H4 (cell line): ENCODE data around the gene NME7. TPM values are rescaled to one million over a fixed set of nuclear protein-coding genes. Genes with fewer than 3 reads are reported as not detected.
A peak's percentile ranks its signal among the peaks of the same experiment; 100 is the strongest.

Source experiments
- DNase-seq: peaks from one replicate; pipeline ENCODE4 v3.0.0-alpha.2; 2015; ENCODE audit warnings: low spot score
- total RNA-seq: library from RNA; depleted of rRNA; stranded (reverse); fragments of >200 nt; shearing (Covaris generic); gene quantifications from 2 replicates; pipeline ENCODE4 v1.2.3, GENCODE V29; 2014

Gene NME7
- total RNA-seq, 1 experiment from 2014 or later = 50.4 TPM

DNA sequence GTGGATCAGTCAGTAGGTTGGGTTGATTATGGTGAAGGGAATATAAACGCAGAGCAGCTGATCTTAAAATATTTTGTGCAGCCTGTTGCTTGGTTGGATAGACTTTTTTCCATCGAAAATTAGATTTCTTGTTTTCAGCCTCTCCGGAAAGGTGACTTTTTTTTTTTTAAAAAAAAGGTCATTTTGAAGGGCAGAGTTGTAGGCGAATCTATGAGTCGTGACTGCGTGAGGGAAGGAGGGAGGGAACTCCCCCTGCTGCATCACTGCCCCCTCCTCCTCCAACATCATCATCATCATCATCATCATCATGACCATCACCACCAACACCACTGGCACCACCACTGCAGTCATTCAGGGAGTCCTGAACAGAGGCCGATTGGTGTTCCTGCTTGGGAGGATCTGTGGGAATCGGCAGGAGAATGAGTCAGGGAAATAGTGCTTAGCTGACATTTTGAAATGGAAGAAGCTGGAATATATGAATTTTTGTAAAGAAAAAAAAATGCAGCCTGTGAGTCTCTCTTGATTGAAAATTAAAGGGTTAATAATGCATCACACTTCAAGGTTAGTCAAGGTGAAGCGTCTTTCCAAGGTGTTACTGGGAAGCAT is 259.9 kb downstream of the NME7 start:
- no peak for DNase-seq

DNA sequence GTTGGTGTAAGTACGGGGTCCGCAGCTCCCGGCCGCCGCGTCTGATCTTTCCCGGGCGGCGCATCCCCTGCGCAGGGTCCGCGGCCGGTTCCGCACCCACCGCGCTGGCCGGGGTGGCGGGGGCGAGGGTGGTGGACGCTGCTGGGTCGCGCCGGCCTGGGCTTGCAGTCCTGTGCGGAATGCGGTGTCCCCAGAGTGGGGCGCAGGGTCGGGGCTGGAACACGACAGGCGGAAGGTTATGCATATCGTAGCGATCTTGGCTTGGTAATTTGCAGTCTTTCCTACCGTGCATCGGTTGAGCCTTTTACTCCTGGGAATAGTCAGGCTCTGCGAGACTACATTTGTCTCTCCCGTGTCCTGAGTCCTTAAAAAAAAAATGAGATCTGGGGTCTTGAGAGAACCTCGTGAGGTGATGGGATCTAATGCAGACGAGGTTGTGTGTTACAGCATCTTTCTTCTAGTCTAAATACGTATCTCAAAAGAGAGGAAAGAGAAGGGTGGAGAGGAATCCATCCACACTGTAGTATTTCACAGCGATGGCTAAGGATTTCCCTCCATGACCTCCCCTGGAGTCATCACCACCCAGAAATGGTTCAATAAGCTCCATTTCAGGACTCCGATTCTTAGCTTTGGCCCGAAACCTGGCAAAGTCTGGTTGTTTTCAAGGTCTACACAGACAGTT is 260.5 kb downstream of the NME7 start:
- no peak for DNase-seq

DNA sequence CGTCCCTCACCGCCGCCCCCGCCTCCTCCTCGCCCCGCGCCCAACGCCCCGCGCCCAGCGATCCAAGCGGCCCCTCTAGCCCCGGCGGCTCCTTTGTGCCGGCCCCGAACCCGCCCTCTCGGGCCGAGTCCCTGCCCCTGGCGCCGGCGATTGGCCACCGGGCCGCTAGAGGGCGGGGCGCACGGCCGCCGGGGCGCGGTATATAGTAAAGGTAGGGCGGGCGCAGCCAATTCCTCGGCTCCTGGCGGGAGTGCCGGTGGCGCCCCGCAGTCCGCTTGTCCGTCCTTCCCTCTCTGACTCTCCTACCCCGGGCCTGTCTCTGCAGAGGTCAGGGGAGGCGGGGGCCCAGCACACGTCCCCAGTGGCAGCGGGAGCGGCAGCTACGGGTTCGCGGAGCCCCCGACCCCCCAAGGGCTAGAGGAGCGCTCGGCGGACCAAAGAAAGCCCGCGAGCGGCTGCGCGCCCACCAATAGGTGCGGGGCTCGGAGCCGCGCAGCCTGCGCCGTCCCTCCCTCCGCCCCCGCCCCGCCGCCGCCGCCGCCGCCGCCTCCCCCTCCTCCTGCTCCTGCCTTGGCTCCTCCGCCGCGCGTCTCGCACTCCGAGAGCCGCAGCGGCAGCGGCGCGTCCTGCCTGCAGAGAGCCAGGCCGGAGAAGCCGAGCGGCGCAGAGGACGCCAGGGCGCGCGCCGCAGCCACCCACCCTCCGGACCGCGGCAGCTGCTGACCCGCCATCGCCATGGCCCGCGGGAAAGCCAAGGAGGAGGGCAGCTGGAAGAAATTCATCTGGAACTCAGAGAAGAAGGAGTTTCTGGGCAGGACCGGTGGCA is 261.3 kb downstream of the NME7 start, which contains the start of gene ATP1B1:
ATP1B1 (plus strand) TSS at position 596 of the 826 bp plus-strand sequence; CDS start at position 736, 140 bp downstream.
- DNase-seq = peak; percentile 73

DNA sequence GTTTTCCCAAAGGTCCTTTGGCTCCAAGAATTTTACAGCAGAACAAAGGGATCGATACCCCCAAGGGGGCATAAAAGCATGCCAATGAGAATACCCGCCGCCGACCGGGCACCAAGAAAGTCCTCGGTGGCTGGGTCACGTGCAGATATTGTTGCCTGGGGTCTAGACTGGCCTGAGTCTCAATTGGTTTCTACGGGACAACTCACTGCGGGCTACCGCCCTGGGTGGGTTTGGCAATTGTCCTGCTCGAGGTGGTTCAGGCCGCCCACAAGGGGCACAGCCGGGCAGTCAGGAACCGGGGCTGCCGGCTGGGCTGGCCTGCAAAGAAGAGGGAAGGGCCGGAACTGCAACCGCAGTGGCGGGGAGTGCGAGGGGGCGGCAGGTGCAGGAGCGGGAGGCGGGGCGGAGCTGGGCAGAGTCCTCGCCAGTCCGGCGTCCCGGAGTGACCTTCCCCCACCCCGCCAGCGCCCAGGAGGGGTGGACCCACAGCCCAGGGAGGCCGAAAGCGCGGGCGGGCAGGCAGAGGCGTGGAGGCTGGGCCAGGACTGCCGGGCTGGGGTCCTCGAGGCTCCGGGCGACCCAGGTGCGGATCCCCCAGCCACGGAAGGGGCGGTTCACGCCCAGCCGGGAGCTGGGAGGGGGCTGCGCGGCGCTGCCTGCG is 262.0 kb downstream of the NME7 start:
- peak; percentile 76 for DNase-seq

DNA sequence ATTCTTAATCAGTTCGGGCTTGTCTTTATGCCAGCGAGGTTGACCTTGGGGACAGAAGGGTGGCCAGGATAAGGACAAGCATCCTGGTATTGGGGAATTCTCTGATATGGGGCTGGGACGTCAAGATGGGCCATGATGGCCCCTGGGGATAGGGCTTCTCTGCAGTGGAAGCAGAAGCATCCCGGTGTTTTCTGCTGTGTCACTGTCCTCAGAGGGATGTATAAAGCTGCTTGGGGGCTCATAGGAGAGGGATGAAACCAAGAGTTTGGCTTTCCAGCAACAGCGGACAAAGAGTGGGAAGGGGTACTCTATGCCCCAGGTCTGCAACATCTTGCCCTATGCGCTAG is 262.5 kb downstream of the NME7 start:
- no peak for DNase-seq

DNA sequence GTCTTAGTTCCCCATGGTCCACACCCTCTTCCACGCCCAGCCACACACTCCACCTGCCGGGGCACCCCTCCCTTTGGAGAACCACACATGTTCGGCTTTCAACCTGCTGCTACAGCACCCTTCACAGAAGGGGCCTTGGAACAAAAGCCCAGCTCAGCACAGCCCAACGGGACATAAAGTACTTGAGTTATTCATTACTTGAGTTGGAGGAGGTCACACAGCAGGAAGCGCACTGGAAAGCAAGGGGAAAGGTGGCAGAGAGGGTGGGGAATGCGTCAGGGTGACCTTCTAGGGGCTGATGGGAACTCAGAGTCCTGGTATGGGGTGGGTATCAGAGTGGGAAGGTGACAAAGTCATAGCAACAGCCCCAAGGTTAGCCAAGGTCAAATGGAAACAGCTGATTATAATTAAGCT is 264.1 kb downstream of the NME7 start:
- DNase-seq = no peak

DNA sequence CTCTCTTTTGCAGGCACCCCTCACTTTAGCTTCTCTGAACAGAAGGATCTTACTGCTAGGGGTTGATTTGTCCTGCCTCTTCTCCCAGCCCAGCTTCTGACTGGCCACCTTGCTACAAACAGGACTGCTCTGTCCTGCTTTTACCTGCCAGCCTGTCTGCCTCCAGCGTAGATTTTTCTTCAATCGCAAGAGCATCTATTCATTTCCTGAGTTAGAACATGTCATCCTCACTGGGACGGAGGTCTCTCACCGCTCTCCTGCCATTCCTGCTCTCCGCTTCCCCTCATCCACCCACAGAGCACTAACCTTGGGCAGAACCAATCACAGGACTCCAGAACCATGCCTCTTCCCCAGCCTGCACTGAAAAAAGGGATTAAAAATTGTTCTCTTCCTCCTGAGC is 264.6 kb downstream of the NME7 start:
- DNase-seq = no peak

DNA sequence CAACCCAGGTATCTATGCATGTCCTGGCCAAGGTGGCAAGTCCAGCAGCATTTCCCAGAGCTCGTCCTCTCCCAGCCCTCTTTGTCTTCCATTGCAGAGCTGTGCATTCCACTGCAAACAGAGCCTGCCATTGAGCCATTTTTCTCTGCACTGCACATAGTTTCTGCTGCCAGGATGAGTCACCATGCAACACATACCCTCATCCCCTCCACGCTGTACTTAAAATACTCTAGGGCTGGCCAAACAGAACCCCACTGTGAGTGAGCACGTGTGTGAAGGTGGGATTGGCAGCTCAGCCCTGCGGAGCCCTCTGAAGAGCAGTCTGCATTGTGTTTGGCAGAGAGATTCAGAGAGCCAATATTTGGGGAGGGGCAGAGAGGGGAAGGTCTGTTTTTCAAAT is 265.0 kb downstream of the NME7 start:
- peak; percentile 64 for DNase-seq

DNA sequence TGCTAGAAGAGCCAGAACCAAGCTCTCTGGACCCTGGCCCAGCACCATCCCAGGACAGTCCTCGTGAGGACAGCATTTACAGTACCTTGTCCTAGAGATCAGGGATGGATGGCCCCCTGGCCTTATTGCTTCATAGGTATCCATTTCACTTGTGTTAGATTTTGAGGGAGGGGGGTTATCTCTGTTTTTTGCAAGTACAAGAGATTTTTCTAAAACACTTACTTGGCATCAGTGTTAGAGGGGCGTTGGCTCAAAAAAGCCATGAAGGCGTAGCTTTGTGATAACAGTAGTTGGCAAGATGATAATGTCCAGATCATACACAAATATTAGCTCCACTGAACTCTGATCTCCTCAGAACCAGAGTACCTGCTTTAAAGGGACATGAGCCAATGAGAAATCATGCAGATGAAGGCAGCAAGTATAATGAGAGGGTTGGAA is 266.9 kb downstream of the NME7 start:
- no peak for DNase-seq

DNA sequence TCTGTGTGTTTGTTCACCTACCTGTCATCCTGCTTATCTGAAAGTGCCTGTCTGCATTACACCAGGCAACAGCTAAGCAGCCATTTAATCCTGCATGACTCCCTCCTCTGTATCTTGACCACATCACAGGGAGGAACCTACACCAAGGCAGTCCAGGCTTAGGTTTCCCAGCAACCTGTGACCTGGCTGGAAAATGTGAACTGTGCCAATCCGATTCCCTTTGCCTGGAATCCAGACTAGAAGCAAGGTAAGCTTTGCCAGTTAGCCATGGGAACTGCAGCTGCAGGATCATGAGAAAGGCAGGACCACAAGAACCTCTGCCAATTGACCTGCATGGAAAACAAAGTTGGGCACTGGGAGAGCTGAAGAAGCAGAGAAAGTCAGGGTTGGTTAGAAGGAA is 267.4 kb downstream of the NME7 start:
- DNase-seq = no peak

DNA sequence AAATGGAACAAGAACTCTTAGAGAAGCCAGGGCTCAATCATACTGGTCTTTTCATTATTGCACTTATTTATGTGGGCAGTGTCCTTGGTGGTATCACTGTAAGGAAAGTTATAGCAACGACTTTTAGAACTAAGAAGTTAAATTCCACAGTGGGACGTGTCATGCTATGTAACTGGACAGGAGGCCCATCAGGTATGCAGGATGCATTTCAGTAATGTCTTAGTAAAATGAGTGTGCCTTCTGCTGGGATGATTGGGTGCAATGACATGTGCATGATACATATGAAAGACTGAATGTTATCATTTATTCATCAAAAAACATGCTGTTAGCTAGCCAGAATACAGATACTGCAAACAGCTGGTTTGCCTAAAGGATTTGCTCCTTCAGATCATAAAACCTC is 268.0 kb downstream of the NME7 start:
- no peak for DNase-seq

DNA sequence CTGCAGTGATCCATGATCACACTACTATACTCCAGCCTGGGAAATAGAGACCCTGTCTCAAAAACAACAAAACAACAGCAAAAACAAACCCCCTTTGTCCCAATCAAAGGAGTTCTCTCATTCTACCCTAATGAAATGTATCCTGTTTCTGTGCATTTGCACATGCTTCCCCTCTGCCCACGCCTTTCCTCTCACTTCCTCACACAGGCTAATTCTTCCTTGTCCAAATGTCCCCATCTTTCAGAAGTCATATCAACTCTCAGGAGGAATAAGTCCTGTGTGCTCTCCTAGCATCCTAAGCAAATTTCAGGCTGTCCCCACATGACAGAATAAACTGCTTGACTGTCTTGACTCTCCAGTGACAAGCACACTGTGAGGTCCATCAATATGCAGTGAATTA is 269.2 kb downstream of the NME7 start:
- no peak for DNase-seq

DNA sequence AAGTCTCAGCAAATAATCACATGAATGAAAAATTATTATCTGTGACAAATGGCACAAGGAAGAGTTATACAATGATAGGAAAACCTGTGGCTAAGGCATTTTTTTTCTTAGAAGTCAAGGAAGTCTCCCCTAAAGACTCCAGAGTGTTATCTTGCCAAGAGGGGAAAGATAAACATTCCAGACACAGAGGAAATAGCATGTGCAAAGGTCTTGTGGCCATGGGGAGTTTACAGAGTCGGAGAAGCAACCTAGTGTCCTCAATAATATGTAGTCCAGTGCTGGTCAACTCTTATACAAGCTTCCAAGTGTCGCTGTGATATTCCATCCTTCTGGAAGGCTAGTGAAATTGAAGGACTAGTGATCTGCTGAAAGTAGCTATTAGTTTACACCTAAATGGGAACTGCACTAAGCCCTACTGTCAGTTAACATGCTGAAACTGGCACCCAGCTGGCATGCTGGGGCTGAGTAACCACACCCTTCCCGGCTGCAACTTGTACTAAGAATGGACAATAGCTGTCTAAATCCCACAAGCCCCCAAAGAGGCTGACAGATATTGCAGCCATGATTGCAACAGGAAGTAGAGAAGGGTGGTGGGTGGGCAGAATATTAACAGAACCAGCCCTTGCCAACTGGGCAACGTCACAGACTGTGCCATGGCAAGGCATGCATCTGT is 272.6 kb downstream of the NME7 start:
- DNase-seq = no peak

DNA sequence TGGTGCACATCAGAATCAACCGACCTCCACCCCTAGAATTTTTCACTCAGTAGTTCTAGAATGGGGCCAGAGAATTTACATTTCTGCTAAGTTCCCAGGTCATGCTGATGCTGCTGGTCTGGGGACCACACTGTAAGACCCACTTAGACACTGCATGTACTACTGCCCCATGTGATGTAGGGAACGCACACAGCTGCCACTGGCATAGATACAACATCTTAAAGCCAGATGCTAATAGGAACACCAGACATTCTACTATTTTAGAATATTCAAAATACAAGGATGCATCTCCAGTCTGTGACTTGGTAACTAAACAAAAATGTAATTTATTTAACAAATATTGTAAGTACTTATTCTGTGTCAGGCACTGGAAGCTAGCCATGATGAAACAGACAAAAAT is 275.2 kb downstream of the NME7 start:
- DNase-seq = no peak

DNA sequence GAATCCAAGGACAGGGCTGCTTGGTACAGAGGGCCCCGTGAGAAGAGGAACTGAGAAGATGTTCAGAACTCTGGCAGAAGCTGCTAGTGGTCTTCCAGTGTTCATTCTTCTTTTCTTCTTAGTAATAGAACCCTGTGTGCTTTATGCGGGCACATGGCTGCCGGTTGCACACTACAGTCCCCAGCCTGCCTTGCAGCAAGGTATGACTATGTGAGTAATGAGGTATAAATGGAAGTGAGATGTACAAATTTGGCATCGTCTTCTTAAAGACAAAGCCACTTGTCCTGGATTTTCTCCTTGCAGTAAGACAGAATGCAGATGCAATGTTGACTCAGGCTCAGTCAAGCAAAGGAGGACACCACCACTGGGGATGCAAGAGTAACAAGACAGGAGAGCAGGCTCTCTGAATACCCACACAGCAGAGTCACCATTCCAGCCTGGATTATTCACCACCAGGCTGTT is 276.1 kb downstream of the NME7 start:
- DNase-seq = no peak

DNA sequence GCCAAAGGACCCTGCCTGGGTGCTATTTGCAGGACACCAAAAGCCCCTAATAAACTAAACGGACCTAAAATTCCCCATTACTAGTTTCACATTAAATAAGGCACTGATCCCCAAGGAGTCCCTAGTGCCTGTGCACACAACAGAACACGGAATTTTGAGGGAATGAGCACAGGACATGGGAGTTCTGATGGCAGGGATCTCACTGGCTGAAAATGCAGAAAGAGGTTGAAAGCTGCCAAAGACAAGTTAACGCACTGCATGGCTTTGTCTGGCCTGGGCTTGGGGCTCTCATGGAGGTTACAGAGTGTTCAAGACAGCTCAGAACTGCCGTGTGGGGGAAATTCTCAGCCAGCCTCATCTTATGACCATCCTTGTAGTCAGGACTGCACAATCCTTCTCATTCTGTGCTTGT is 276.7 kb downstream of the NME7 start:
- DNase-seq = no peak

DNA sequence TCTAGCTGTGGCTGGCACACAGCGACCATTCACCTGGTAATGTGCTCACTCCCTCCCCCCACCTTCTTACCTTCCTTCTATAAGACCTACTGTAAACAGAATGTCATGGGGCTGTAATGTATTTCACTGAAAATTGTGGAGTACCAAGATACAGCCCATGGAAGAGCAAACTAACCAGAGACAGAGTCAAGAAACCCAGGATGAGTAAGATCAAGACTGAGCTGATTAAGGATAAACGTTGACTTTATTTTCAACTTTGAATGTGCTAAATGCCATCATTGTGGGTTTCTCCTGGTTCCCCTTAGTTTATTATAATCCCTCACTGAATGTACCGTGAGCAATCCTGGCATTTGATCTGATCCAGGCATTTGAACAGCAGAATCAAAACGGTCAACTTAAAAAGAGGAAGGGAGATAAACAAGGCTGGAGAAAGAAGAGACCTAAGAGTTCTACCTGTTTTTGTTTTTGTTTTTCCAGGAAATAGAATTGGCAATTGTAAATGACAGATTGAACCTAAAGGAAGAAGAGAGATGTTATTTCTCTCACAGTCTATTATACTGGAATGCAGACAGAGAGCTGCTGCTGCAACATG is 277.2 kb downstream of the NME7 start:
- no peak for DNase-seq

DNA sequence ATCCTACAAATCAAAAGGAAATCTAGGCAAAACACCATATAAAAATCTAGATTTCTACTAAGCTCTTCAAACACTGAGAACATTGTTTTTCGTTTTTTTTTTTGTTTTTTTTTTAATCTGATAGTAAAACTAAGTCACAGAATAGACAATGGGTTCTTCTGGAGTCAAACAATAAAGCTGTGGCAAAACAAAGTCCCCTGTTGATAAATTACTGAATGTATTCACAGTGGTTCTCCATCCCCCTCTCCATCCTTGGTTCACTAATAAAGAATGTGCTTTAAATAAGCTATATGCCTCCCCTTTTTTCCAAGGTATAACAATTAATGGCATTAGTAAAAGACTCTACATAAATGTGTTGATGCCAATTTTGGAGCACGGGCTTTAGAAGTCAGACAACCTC is 277.8 kb downstream of the NME7 start:
- DNase-seq = no peak

DNA sequence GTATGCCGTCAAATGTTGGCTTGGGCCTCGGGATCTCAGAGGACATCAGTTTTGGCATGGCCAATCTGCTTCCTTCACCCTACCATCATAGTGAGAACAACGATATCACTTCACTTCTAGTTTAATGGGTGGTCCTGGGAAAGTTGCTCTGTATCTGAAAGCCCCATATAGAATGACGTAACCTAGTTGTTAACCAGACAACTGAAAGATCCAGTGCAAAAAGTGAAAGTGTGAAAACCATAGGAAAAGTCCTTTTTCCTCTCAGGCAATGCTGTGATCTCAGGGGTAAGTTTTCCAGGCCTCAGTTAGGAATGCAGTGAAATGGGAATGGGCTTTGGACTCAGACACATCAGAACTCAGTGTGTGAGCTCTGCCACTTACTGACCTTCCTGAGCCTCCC is 279.7 kb downstream of the NME7 start:
- no peak for DNase-seq

DNA sequence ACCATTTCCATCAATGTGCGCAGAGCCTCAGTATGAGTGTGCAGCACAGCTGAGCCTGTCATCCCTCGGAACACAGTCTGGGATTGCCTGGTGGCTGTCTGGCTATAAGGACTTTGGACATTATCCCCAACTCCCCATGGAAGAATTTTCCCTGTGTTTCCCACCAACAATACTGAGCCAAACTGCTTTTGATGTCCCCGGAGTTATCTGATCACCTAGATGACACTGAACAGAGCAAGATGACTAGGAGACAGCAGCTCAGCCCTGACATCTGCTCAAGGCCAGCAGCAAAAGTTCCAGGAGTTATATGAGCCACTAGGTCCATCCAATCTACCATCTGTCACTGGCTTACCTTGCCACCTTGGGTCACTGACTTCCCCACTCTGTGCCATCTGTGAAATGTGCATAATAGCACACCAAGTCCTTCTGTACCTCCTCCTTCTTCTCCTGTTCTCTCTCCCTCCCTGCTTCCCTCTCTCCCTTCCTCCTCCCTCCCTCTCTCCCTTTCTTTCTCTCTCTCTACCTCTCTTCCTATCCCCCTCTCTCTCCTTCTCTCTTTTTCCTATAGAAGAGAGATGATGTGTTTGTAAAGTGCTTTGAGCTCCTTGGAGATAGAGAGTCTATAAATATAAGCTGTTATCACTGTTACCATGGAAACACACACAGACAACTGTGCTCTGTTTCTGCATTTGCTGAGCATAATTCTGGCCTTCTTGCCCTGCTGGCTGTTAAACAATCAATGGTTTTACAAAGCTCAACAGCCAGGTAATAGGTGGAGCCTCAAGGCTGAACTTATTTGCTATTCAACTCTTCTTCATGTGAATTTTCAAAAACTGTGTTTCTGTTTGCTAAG is 280.8 kb downstream of the NME7 start:
- no peak for DNase-seq
